ENCODE data around the gene GPR15LG.

The GPR15LG gene

DNA sequence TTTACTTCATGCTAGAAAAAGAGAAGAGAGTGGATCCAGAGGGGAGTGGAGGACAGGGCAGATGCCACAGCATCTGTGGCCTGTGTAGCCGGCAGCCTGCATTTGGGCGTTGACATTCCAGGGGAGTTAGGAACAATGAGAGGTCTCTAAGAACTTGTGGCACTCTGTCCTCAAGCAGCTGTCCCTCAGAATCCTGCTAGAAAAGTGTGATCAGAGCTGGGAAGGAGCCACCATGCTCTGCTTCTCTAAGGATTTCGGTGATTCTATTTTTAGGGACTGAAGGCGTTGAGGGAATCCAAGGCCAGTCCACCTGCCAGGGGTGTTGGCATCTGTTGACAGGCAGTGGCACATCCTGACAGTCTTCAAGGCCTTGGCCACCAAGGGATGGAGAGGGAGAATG lies 44.1 kb downstream of the GPR15LG start:
- DNase-seq, result no peak

- DNase-seq, result no peak
Observed at GRCh38 chr10:84221916-84222315, 48.3 kb downstream of the GPR15LG start.

GRCh38 chr10:84224411-84225028 lies 50.9 kb downstream of the GPR15LG start:
- DNase-seq, result no peak

DNA sequence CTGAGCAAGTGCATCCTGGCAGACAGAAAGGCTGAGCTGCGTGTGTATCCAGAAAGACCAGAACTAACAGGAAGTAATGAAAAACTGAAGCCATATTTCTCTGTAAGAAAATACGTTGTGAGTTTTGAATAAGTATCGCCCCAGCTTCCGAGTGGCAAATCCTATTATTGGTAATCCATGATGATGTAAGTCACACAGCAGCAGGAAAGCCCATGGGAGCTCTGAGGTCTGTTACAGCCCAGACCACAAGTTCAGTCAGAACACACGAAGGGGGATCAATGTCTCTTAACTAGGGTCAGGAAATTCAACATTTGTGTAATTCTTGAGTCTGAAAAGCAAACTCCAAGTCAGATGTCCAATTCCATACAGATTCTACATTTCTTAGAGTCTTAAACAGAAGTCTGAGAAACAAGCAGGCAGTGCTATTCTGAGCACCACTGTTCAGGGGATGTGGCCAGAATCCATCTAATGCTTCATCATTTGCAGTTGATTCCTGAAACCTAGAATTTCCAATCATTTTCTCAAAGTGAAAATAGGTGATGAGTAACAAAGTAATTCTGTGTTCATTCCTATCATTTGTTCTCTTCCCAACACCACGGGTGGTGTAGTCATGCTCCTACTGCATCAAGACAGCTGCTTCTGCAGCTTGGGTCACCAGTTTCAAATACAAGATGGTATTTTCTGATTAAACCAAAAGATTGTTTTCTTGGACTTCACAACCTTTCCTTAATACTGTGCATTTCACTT lies 52.0 kb downstream of the GPR15LG start, which contains the start of gene LRIT2:
Gene LRIT2 (minus strand): TSS at position 118 of the 747 bp plus-strand sequence. CDS start 24 bp downstream, at position 94.
- DNase-seq, result no peak

- no peak for DNase-seq
Observed at GRCh38 chr10:84226616-84227015, 53.0 kb downstream of the GPR15LG start.

DNA sequence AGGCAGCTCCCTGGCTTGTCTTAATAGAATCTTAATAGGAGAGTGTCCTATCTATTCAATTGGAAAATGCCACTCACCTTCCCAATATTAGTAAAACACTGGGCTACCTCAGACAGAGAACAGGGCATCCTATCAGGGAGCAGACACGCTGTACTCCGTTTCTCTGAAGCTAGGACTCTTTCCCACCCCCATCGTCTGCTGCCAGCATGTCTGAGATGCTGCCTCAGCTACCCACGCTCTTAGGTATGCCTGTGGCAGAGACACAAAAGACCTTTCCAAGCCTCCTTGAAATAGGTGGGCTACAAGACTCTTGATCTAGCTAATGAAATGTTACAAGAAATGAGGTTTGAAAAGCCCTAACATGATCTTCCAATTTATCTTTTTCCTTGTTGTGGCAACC lies 54.2 kb downstream of the GPR15LG start:
- DNase-seq, result no peak

GRCh38 chr10:84230359-84230758 lies 56.8 kb downstream of the GPR15LG start:
- no peak for DNase-seq

- no peak for DNase-seq
Observed at GRCh38 chr10:84232376-84232775, 58.8 kb downstream of the GPR15LG start.

DNA sequence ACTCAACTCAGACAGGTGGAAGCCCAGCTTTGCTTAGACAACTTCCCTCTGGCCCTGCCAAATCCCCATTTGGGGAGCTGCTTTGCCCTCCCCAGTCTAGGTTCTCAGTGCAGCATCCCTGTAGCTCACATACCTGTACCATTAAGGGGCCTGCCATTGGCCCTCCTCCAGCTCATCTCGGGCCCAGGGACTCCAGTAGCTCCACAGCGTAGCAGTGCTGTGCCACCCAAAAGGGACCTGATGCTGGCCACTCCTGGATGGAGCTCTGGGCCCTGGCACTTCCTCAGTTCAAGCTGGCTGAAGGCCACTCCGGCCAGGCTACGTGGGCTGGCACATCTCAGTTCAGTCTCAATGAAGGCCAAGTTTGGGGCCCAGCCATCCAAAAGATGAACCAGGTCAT lies 60.3 kb downstream of the GPR15LG start:
- DNase-seq, result no peak

- DNase-seq, result no peak
Observed at GRCh38 chr10:84234479-84234878, 60.9 kb downstream of the GPR15LG start.

Data from NCI-H1930 (cell line).